BJ (cell line): ENCODE results near the gene LUC7L3. TPM values are rescaled to one million over a fixed set of nuclear protein-coding genes. Genes with fewer than 3 reads are reported as not detected.

Experiments used
- CTCF ChIA-PET: fragments of 350-600 bp; formaldehyde crosslinking; extraction: SDS; loops from one replicate; lab custom pipeline; 2021; ENCODE audit warnings: antibody characterized with exemption, inconsistent platforms; lab: Yijun Ruan, JAX
- POLR2A ChIA-PET: fragments of 300-600 bp; sonication (Branson Sonifier 250); formaldehyde crosslinking; extraction: SDS; loops from one replicate; lab custom pipeline; 2021; ENCODE audit warnings: antibody characterized with exemption; lab: Charles Lee
- DNase-seq: peaks from one replicate; pipeline ENCODE4 v3.0.0-alpha.2; 2011; ENCODE audit warnings: low read depth
- H3K27me3 ChIP-seq: 2 replicates; pipeline ENCODE4 v1.6.0; 2011; ENCODE audit warnings: low read length; ENCODE audit not compliant: control insufficient read depth, insufficient read depth
- H3K36me3 ChIP-seq: 2 replicates; pipeline ENCODE4 v1.5.1; 2011; ENCODE audit warnings: low read length; ENCODE audit not compliant: control insufficient read depth, insufficient read depth
- H3K4me3 ChIP-seq: 2 replicates; pipeline ENCODE4 v1.5.1; 2011; ENCODE audit warnings: low read depth, mild to moderate bottlenecking, control low read depth, low read length
- polyA plus RNA-seq: library from polyadenylated mRNA; depleted of rRNA; stranded (reverse); fragments of >200 nt; gene quantifications from 2 replicates; pipeline ENCODE4 v1.2.3, GENCODE V29; 2011
- TF ChIP-seq, protein P1 (sequence below): IDR thresholded peaks from 2 replicates; pipeline ENCODE4 v1.5.1; 2011; ENCODE audit warnings: low read depth, mild to moderate bottlenecking, control low read depth, inconsistent platforms, low read length, moderate library complexity; ENCODE audit not compliant: insufficient read depth

The LUC7L3 gene
- polyA plus RNA-seq, 1 experiment = 55.6 TPM

DNA sequence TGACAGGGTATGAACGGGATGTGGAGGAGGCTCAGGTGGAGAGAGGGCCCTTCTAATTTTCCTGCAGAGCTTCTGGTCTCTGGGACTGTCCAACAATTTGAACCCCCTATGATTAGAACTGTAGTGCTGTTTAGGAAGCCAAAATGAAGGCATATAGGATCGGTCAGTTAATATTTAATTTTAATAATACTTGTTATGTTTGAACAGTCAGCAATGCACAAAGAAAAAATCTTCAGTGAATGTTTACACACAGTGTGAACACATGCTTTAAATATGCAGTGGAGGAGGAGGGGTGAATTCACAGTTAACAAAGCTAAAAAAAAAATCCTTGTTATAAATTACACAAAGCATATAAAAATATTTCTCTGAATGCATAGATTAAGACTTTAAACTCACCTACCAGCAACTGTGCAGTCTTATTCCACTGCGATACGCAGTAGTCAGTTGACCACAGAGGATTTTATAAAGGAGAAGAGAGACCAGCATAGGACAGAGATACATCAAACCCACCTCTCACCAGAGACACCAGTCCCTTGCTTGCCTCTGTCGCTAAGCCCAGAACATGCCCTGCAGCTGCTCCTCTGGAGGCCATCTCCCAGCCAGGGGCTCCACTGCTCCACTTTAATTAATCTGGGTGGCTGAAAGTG, 26.2 kb upstream of the LUC7L3 start:
- POLR2A ChIA-PET = interaction anchor here (0.6 kb wide), 1 partner anchor 57 kb away, joined by 5 read pairs; no protein-coding TSS in a partner anchor
- H3K4me3 ChIP-seq = no peak overlapping the region
- H3K36me3 ChIP-seq = peaks cover 16% of the 10 kb centered on the region
- DNase-seq = no peak
- TF ChIP-seq, protein P1, sequence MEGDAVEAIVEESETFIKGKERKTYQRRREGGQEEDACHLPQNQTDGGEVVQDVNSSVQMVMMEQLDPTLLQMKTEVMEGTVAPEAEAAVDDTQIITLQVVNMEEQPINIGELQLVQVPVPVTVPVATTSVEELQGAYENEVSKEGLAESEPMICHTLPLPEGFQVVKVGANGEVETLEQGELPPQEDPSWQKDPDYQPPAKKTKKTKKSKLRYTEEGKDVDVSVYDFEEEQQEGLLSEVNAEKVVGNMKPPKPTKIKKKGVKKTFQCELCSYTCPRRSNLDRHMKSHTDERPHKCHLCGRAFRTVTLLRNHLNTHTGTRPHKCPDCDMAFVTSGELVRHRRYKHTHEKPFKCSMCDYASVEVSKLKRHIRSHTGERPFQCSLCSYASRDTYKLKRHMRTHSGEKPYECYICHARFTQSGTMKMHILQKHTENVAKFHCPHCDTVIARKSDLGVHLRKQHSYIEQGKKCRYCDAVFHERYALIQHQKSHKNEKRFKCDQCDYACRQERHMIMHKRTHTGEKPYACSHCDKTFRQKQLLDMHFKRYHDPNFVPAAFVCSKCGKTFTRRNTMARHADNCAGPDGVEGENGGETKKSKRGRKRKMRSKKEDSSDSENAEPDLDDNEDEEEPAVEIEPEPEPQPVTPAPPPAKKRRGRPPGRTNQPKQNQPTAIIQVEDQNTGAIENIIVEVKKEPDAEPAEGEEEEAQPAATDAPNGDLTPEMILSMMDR = no peak
- CTCF ChIA-PET = interaction anchor here (0.7 to 8.8 kb wide), 9 partner anchors 8 to 214 kb away, joined by 4 to 130 read pairs (median 28); partner anchors contain the start of genes CACNA1G, RSAD1 and SPATA20
- H3K27me3 ChIP-seq = no peaks in the 10 kb centered on the region

DNA sequence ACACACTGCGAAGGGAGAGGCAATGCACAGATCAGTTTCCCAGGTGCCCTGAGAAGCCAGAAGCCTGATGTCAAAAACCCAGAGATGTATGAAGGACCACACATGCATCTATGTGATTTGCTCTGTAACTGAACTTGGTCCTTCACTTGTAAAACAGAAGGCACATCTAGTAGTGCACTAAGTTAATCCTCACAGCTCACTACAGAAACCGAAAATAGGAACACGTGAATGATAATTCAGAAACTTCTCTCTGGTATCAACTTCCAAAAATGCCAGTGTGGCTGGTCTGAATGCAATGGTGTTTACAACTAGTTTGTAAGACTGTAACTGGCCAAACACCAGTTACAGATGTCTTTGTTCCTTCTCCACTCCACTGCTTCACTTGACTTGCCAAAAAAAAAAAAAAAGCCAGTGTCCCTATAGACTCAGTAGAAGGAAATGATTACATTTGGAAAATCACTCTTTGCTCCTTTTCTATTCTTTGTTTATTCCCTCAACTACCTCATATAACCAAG, 23.0 kb upstream of the LUC7L3 start:
- H3K36me3 ChIP-seq = peaks cover 22% of the 10 kb centered on the region
- no peak overlapping the region for H3K4me3 ChIP-seq
- no peak for DNase-seq
- H3K27me3 ChIP-seq = no peaks in the 10 kb centered on the region
- TF ChIP-seq, protein P1 = no peak
- ChIA-PET CTCF (interaction anchor here (0.7 to 8.8 kb wide), 12 partner anchors 10 to 214 kb away, joined by 3 to 130 read pairs (median 26); partner anchors contain the start of genes ANKRD40, CACNA1G and SPATA20), POLR2A (no interaction called here)

DNA sequence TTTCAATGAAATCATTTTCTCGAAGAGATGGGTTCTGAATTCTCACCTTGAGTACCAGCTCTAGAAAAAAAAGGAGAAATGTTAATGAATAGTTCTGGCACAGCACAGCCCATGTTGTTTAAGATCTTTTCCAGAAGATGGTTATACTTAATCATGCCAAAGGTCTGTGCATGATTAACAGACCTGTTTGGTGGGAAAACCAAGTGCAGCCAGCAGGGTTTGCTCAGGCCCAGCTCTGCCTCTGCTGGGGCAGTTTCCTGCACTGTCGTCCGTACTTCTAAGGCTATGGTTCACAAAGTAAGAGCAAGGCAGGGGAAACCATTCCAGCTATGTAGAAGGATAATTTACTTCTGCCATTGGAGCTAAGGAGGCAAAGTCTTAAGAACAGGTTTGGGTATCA, 22.3 kb upstream of the LUC7L3 start:
- Histone ChIP-seq H3K27me3 (no peaks in the 10 kb centered on the region), H3K4me3 (no peak overlapping the region), H3K36me3 (peaks cover 22% of the 10 kb centered on the region)
- DNase-seq = no peak
- ChIA-PET POLR2A (no interaction called here), CTCF (interaction anchor here (0.6 to 8.8 kb wide), 10 partner anchors 9 to 215 kb away, joined by 3 to 130 read pairs (median 17); partner anchors contain the start of gene CACNA1G)
- TF ChIP-seq, protein P1 = no peak

- ChIA-PET POLR2A (no interaction called here), CTCF (interaction anchor here (0.6 to 8.8 kb wide), 8 partner anchors 9 to 216 kb away, joined by 3 to 130 read pairs (median 5); no protein-coding TSS in a partner anchor)
- H3K4me3 ChIP-seq = no peak overlapping the region
- TF ChIP-seq, protein P1 = no peak
- no peaks in the 10 kb centered on the region for H3K27me3 ChIP-seq
- H3K36me3 ChIP-seq = peaks cover 20% of the 10 kb centered on the region
- DNase-seq = no peak
Measured at GRCh38 chr17:50697663-50698272, 21.6 kb upstream of the LUC7L3 start.

DNA sequence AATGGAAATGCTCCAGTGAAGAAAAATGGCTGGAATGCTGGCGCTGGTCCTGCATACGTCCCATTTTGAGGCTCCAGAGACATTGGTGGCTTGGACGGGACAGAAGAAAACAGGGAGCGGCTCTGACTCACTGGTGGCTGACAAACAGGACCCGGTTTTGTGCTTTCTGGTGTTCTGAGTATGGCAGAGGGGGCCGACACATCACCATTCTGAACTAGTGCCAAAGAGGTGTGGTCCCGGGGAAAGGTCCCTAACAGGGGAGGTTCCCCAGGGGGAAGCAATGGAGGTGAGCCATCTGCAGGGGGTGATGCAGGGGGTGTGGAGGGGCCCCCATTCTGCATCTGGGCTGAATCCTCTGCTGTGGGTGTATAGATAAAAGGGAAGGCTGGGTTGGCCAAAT, 20.0 kb upstream of the LUC7L3 start:
- peaks cover 20% of the 10 kb centered on the region for H3K36me3 ChIP-seq

More for the DNA sequence above, 20.0 kb upstream of the LUC7L3 start:
- no peak overlapping the region for H3K4me3 ChIP-seq
- POLR2A ChIA-PET = no interaction called here
- CTCF ChIA-PET = no interaction called here
- H3K27me3 ChIP-seq = no peaks in the 10 kb centered on the region
- TF ChIP-seq, protein P1 = no peak
- DNase-seq = no peak
